ENCODE measurements around the gene CPNE6.

CPNE6 gene

GRCh38 chr14:24068711-24069410, 2.5 kb upstream of the CPNE6 start:
- no peaks in the 10 kb centered on the region for H3K27me3 ChIP-seq (ENCODE audit: control insufficient read depth in 1 of 2, insufficient read depth in 2 of 2, low read length in 2 of 2)
- no peak overlapping the region for H3K9ac ChIP-seq (ENCODE audit: low read depth in 1 of 2, low read length in 2 of 2)
- no peak overlapping the region for H3K27ac ChIP-seq (ENCODE audit: low read depth, low read length)
- H3K36me3 ChIP-seq (ENCODE audit: control insufficient read depth in 1 of 2, insufficient read depth in 2 of 2, low read length in 2 of 2), result no peaks in the 10 kb centered on the region
- H3K4me3 ChIP-seq (ENCODE audit: low read depth in 1 of 2, low read length in 2 of 2), result no peak overlapping the region
- no peaks in the 10 kb centered on the region for H3K9me3 ChIP-seq (ENCODE audit: control insufficient read depth in 1 of 2, low read length in 2 of 2)
- peaks cover 31 to 38% of the 10 kb centered on the region in 2 donors for H3K4me1 ChIP-seq (ENCODE audit: control insufficient read depth in 1 of 2, insufficient read depth in 2 of 2, low read length in 2 of 2)

GRCh38 chr14:24069411-24069735, 2.0 kb upstream of the CPNE6 start:
- Histone ChIP-seq H3K4me1 (ENCODE audit: control insufficient read depth in 1 of 2, insufficient read depth in 2 of 2, low read length in 2 of 2) (peaks cover 36 to 43% of the 10 kb centered on the region in 2 donors), H3K36me3 (ENCODE audit: control insufficient read depth in 1 of 2, insufficient read depth in 2 of 2, low read length in 2 of 2) (no peaks in the 10 kb centered on the region), H3K9ac (ENCODE audit: low read depth in 1 of 2, low read length in 2 of 2) (no peak overlapping the region), H3K27me3 (ENCODE audit: control insufficient read depth in 1 of 2, insufficient read depth in 2 of 2, low read length in 2 of 2) (no peaks in the 10 kb centered on the region), H3K4me3 (ENCODE audit: low read depth in 1 of 2, low read length in 2 of 2) (no peak overlapping the region), H3K9me3 (ENCODE audit: control insufficient read depth in 1 of 2, low read length in 2 of 2) (no peaks in the 10 kb centered on the region), H3K27ac (ENCODE audit: low read depth, low read length) (no peak overlapping the region)

GRCh38 chr14:24070285-24071143, 848 bp upstream of the CPNE6 start:
- Histone ChIP-seq H3K4me1 (ENCODE audit: control insufficient read depth in 1 of 2, insufficient read depth in 2 of 2, low read length in 2 of 2) (peaks cover 46 to 51% of the 10 kb centered on the region in 2 donors), H3K9ac (ENCODE audit: low read depth in 1 of 2, low read length in 2 of 2) (no peak overlapping the region), H3K27ac (ENCODE audit: low read depth, low read length) (no peak overlapping the region), H3K27me3 (ENCODE audit: control insufficient read depth in 1 of 2, insufficient read depth in 2 of 2, low read length in 2 of 2) (no peaks in the 10 kb centered on the region), H3K9me3 (ENCODE audit: control insufficient read depth in 1 of 2, low read length in 2 of 2) (no peaks in the 10 kb centered on the region), H3K4me3 (ENCODE audit: low read depth in 1 of 2, low read length in 2 of 2) (no peak overlapping the region), H3K36me3 (ENCODE audit: control insufficient read depth in 1 of 2, insufficient read depth in 2 of 2, low read length in 2 of 2) (no peaks in the 10 kb centered on the region)

- Histone ChIP-seq H3K4me1 (ENCODE audit: control insufficient read depth in 1 of 2, insufficient read depth in 2 of 2, low read length in 2 of 2) (peaks cover 52 to 53% of the 10 kb centered on the region in 2 donors), H3K9ac (ENCODE audit: low read depth in 1 of 2, low read length in 2 of 2) (peak overlapping the region; percentile 6), H3K36me3 (ENCODE audit: control insufficient read depth in 1 of 2, insufficient read depth in 2 of 2, low read length in 2 of 2) (no peaks in the 10 kb centered on the region), H3K9me3 (ENCODE audit: control insufficient read depth in 1 of 2, low read length in 2 of 2) (no peaks in the 10 kb centered on the region), H3K4me3 (ENCODE audit: low read depth in 1 of 2, low read length in 2 of 2) (peak overlapping the region; percentile 19 to 34), H3K27ac (ENCODE audit: low read depth, low read length) (peak overlapping the region; percentile 15), H3K27me3 (ENCODE audit: control insufficient read depth in 1 of 2, insufficient read depth in 2 of 2, low read length in 2 of 2) (no peaks in the 10 kb centered on the region)
These were observed 571 bp downstream of the CPNE6 start for GRCh38 chr14:24071836-24072430.

GRCh38 chr14:24072436-24072835, 1.1 kb downstream of the CPNE6 start:
- H3K27ac ChIP-seq (ENCODE audit: low read depth, low read length), result peak overlapping the region; percentile 64
- H3K9ac ChIP-seq (ENCODE audit: low read depth in 1 of 2, low read length in 2 of 2), result peak overlapping the region; percentile 15 to 46
- no peaks in the 10 kb centered on the region for H3K27me3 ChIP-seq (ENCODE audit: control insufficient read depth in 1 of 2, insufficient read depth in 2 of 2, low read length in 2 of 2)
- H3K4me3 ChIP-seq (ENCODE audit: low read depth in 1 of 2, low read length in 2 of 2), result peak overlapping the region in 1 of 2 donors; percentile 34
- peaks cover 48 to 51% of the 10 kb centered on the region in 2 donors for H3K4me1 ChIP-seq (ENCODE audit: control insufficient read depth in 1 of 2, insufficient read depth in 2 of 2, low read length in 2 of 2)
- no peaks in the 10 kb centered on the region for H3K36me3 ChIP-seq (ENCODE audit: control insufficient read depth in 1 of 2, insufficient read depth in 2 of 2, low read length in 2 of 2)
- H3K9me3 ChIP-seq (ENCODE audit: control insufficient read depth in 1 of 2, low read length in 2 of 2), result no peaks in the 10 kb centered on the region

DNA sequence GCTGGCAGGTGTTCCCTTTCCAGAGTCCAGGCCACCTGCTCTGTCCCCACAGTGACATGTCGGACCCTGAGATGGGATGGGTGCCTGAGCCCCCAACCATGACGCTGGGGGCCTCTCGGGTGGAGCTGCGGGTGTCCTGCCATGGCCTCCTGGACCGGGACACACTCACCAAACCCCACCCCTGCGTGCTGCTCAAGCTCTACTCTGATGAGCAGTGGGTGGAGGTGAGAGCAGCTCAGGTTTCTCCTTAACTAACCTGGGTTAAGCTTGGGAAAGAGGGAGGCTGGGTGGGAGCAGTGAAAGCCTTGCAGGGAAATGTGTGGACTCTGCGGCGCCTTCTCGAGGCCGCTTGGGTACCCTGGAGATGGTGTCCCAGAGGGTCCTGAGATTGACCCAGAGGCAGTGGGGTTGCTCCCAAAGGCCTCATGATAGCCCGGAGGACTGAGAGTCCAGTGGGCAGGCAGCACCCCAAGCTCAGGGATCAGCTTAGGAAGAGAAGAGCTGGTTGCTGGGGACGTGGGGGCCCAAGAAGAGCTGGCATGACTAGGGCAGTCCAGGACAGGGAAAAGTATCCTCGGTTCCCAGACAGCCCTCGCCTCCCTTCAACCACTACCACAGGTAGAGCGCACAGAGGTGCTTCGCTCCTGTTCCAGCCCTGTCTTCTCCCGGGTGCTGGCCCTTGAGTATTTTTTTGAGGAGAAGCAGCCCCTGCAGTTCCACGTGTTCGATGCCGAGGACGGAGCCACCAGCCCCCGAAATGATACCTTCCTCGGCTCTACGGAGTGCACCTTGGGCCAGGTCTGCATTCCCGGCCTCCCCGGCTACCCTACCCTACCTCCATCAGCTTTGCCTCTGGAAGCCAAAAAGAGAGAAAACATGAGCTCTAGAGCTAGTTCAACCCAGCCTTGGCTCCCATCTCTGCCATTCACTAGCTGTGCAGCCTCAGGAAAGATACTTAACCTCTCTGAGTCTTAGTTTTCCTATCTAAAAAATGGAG, 1.8 kb downstream of the CPNE6 start:
- no peaks in the 10 kb centered on the region for H3K27me3 ChIP-seq (ENCODE audit: control insufficient read depth in 1 of 2, insufficient read depth in 2 of 2, low read length in 2 of 2)
- H3K9me3 ChIP-seq (ENCODE audit: control insufficient read depth in 1 of 2, low read length in 2 of 2), result no peaks in the 10 kb centered on the region
- H3K4me1 ChIP-seq (ENCODE audit: control insufficient read depth in 1 of 2, insufficient read depth in 2 of 2, low read length in 2 of 2), result peaks cover 48 to 51% of the 10 kb centered on the region in 2 donors
- H3K27ac ChIP-seq (ENCODE audit: low read depth, low read length), result peak overlapping the region; percentile 64
- peak overlapping the region in 1 of 2 donors; percentile 20 for H3K4me3 ChIP-seq (ENCODE audit: low read depth in 1 of 2, low read length in 2 of 2)
- H3K36me3 ChIP-seq (ENCODE audit: control insufficient read depth in 1 of 2, insufficient read depth in 2 of 2, low read length in 2 of 2), result no peaks in the 10 kb centered on the region
- H3K9ac ChIP-seq (ENCODE audit: low read depth in 1 of 2, low read length in 2 of 2), result peak overlapping the region; percentile 15 to 46

DNA sequence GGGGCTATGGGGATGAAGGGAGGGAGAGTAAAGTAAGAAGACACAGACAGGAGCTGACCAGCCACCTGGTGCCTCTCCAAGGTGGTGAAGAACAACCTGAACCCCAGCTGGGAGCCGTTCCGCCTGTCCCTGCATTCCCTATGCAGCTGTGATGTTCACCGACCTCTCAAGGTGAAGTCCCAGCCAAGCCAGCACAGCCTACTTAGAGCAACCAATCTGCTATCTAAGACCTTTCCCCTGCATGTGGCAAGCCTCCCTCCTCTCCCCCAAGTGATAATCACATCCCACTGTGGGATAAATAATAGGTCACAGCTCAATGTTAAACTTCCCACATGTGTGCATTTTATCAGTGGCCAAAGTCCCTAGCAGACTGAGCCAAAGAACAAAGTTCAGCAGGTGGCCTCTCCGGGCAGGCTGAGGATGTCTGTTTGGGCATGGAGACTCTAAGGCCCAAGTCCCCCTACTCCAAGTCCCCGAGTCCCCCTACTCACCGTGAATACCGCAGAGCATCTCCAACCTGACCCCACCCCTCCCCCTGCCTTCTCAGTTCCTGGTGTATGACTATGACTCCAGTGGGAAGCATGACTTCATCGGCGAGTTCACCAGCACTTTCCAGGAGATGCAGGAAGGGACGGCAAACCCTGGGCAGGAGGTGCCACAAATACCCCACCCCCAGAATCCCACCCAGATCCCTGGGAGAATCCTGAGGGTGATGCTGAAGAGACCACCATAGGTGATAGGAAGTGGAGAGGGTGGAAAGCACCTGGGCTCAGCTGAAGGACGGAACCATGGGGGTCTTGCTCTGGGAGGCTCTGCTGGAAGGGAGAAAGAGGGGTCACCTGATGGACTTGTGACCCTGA, 3.5 kb downstream of the CPNE6 start:
- Histone ChIP-seq H3K4me3 (ENCODE audit: low read depth in 1 of 2, low read length in 2 of 2) (peak overlapping the region; percentile 41 to 45), H3K9me3 (ENCODE audit: control insufficient read depth in 1 of 2, low read length in 2 of 2) (no peaks in the 10 kb centered on the region), H3K9ac (ENCODE audit: low read depth in 1 of 2, low read length in 2 of 2) (peak overlapping the region; percentile 48 to 51), H3K36me3 (ENCODE audit: control insufficient read depth in 1 of 2, insufficient read depth in 2 of 2, low read length in 2 of 2) (no peaks in the 10 kb centered on the region), H3K4me1 (ENCODE audit: control insufficient read depth in 1 of 2, insufficient read depth in 2 of 2, low read length in 2 of 2) (peaks cover 48 to 52% of the 10 kb centered on the region in 2 donors), H3K27ac (ENCODE audit: low read depth, low read length) (peak overlapping the region; percentile 72), H3K27me3 (ENCODE audit: control insufficient read depth in 1 of 2, insufficient read depth in 2 of 2, low read length in 2 of 2) (peaks cover 0 to 3% of the 10 kb centered on the region in 2 donors)

DNA sequence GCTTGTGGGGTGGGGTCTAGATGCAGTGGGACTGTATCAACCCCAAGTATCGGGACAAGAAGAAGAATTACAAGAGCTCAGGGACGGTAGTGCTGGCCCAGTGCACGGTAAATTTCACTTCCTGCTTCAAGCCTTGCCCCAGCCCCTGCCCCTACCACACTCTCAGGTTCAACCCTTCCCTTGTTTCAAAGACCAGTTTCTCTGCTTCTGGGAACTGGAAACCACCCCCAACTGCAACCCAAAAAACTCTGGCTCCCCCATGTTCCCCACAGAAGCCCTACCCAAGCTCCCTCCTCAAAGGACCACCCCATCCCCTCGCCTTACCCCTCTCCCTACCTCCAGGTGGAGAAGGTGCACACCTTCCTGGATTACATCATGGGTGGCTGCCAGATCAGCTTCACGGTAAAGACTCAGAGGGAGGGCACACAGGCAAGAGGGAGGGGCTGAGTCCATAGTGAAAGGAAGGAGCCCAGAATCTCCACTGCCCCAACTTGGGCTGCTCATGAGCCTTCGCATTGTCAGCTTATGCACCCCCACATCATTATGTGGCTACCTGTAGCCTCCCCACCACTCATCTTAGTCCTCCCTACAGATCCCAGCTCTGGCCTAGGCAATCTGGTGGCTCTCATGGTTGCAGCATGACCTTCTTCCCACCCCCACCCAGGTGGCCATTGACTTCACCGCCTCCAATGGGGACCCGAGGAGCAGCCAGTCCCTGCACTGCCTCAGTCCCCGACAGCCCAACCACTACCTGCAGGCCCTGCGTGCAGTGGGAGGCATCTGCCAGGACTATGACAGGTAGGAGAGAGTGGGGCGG, 4.3 kb downstream of the CPNE6 start:
- Histone ChIP-seq H3K4me1 (ENCODE audit: control insufficient read depth in 1 of 2, insufficient read depth in 2 of 2, low read length in 2 of 2) (peaks cover 55 to 57% of the 10 kb centered on the region in 2 donors), H3K9me3 (ENCODE audit: control insufficient read depth in 1 of 2, low read length in 2 of 2) (no peaks in the 10 kb centered on the region), H3K27ac (ENCODE audit: low read depth, low read length) (peak overlapping the region; percentile 72), H3K36me3 (ENCODE audit: control insufficient read depth in 1 of 2, insufficient read depth in 2 of 2, low read length in 2 of 2) (no peaks in the 10 kb centered on the region), H3K9ac (ENCODE audit: low read depth in 1 of 2, low read length in 2 of 2) (peak overlapping the region; percentile 48 to 51), H3K27me3 (ENCODE audit: control insufficient read depth in 1 of 2, insufficient read depth in 2 of 2, low read length in 2 of 2) (peaks cover 0 to 3% of the 10 kb centered on the region in 2 donors), H3K4me3 (ENCODE audit: low read depth in 1 of 2, low read length in 2 of 2) (peak overlapping the region; percentile 41 to 45)

Measured in duodenal mucosa (tissue), 2 donors.